CD4-positive, alpha-beta T cell treated with Interleukin-15 for 4 hours (primary cell): Measurements from ENCODE around the gene DIPK2A.
A peak's percentile ranks its signal among the peaks of the same experiment; 100 is the strongest.

Source experiments
- DNase-seq: peaks from one replicate; pipeline ENCODE4 v3.0.0-alpha.2; 2020; ENCODE audit warnings: low spot score

Gene DIPK2A

DNA sequence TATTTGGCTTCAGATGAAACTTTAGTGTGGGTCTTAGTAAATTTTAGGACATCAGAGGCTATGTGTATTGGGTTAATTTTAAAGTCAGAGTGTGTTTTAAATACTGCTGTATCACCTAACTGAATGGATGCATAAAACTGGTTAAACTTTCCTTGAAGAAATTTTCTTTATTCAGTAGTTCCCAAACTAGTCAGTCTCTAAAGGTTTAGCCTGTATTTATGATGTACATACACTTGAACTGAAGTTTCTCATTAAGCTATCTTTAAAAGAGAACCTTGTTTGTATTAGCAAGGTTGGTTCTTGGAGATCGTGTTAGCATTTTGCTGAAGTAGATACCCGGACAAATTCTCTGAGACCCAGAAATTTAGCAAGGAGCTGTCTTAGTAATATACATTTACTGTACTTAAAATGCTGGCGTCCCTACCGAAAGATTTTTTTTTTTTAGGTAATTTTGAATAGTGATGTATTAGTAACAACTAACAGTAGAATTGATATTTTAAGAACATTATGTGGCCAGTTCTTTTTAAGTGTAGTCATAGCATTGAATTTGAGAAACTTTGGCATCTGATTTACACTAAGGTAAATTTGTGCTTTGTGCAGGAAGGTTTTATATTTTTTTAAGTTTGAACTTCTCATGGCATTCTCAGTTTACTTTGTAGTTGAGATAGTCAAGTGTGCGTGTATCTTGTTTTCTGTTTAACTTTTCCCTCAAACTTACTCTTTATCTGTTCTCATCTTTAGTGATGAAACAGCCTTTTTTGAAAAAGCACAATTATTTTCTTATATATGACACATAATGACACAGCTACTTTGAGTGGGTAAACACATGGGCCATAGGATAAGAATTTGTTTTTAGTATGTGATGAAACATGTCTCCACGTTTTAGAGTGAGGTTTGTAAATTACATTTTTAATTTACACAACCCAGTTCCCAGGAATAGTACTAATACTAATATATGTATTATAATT lies 2.9 kb downstream of the DIPK2A start:
- no peak for DNase-seq

DNA sequence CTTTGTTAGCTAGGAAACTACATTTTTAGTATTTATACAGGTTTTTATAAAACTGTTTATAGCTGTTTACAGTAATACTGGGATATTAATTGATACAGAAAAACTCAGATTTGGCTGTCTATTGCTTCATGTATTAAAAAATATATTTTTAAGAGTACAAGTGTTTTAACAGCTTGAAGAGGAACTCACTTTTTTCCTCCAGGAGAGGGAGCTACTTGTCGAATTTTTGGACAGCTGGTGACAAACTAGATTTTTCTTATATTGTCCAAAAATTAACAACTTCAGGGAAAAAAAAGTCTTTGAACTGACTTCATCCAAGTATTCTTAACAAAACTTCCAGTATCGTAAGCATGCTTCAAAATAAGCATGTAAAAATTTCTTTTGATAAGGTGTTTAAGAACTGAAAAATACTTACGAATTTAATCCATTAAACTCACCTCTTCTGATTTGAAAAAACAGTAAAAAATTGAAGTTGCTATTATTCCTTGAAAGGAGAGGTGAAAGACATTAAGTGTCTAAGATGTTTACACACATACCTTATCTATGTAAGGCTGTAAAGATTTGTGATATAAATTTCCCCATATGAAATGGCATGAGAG lies 4.0 kb downstream of the DIPK2A start:
- DNase-seq = peak; percentile 43

DNA sequence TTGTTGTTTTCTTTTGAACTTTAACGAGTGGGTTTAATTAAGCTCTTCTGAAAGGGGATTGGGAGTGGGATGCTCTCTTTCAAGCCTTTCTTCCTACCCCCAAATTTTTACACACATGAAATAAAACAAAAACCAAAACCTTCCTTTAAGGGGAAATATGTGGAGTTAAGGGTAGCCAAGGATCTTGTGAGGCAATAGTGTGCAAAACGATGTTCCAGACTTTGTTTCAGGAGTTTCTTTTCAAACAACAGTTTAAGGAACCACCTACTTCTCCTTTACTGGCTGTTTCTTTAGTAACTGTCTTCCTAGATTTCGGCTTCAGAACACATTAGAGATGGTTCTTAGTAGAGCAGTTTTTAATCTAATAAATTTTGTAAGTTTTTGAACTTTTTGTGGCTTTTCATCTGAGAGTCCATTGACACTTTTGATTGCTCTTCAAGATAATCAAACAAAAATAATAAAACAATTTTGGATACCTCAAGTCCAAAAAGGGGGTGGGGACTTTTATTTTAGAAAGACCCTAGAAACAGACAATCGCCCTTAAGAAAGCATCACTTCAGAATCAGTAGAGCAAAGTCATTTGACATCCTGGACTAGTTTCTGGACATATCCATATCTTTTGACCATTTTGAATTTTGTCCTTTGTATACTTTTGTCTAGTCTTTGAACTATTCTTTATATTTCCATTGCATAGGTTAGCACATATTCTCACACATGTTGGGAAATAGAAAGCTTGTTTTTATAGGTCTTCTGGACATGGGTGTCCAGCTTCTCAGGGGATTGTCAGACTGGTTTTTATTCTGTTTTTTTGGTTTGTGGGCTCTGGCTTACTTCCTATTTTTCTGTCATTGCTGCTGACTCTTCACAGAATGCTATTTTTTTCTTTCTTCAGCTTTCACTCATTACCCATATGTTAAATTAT lies 6.0 kb downstream of the DIPK2A start:
- DNase-seq = no peak

DNA sequence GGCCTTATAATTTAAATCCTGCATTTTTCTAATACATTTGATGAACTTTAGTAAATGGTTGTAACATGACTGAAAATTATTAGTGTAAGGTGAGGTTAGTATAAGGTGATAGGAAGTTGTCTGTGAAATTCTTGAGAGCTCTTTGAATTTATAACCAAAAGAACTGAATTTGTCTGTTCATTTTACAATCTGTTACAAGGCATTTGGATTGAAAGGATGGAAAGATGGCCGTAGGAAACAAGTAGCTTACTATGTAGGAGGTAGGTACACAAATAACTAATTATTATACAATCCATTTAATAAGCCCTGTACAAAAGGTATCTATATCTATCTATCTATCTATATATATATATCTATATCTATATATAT lies 6.6 kb downstream of the DIPK2A start:
- DNase-seq = no peak

GRCh38 chr3:143979041-143979440 lies 7.4 kb downstream of the DIPK2A start:
- no peak for DNase-seq

GRCh38 chr3:143979813-143980212 lies 8.2 kb downstream of the DIPK2A start:
- no peak for DNase-seq

- DNase-seq = no peak
Observed at GRCh38 chr3:143988306-143988705, 16.7 kb downstream of the DIPK2A start.

DNA sequence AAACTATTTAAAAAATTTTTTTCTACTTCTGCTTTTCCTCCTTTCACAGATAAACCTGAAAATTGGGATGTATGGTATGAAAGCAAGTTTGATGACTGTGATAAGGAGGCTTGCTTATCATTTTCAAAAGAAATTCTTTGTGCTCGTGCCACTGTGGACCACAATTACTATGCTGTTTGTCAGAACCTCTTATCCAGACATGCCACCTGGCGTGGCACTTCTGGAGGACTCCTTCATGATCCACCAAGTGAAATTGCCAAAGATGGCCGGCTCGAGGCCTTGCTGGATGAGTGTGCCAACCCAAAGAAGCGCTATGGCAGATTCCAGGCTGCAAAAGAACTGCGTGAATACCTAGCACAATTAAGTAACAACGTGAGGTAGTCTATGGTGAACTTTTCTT lies 17.8 kb downstream of the DIPK2A start:
- no peak for DNase-seq

- DNase-seq = no peak
Observed at GRCh38 chr3:143991713-143992112, 20.1 kb downstream of the DIPK2A start.

DNA sequence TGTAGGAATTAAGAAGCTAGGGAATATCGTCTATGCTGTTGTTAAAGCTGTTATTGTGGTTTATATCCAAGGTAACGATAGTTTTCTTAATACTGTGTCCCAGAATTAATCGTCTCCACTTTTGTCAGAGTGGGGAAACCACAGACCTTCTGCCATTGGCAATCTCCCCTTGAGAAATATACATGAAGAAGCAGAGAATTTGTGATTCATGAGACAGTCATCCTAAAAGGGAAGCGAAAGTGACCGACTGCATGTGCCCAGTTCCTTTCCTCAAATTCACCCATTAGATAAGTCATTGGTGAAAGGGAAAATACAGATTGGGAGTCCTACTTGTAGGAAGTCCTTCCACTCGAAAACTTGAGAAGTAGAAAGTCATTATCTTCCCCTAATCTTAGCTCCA lies 26.6 kb downstream of the DIPK2A start:
- DNase-seq = no peak

DNA sequence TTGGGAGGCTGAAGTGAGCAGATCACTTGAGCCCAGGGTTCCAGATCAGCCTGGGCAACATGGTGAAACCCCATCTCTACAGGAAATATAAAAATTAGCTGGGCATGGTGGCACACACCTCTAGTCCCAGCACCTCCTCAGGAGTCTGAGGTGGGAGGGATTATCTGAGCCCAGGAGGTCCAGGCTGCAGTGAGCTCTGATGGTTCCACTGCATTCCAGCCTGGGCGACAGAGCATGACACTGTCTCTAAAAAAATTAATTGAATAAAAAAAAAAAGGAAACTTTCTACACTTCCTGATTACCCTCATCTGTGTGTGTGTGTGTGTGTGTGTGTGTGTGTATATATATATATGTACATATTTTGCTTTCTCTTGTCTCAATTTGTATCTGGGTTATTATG lies 31.4 kb downstream of the DIPK2A start:
- no peak for DNase-seq

DNA sequence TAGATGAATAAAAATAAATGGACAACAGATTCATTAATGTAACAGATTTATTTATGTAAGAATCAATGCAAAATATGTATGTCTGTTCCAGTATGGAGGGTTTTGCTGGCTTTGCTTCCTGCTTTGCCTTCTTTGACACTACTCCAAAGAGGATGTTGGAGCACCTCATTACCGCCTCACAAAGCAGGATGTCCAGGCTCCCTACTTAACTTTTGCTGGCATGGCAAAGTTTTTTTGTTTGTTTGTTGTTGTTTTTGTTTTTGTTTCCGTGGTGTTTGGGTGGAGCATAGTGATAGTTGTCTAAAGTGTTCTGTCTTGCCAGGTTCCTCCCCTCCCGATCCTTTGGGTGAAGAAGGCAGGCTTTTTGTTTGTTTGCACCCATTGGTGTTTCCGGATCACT lies 38.7 kb downstream of the DIPK2A start:
- DNase-seq = no peak

- DNase-seq = no peak
Observed at GRCh38 chr3:144011251-144011799, 39.7 kb downstream of the DIPK2A start.

GRCh38 chr3:144015133-144015532 lies 43.5 kb downstream of the DIPK2A start:
- no peak for DNase-seq

DNA sequence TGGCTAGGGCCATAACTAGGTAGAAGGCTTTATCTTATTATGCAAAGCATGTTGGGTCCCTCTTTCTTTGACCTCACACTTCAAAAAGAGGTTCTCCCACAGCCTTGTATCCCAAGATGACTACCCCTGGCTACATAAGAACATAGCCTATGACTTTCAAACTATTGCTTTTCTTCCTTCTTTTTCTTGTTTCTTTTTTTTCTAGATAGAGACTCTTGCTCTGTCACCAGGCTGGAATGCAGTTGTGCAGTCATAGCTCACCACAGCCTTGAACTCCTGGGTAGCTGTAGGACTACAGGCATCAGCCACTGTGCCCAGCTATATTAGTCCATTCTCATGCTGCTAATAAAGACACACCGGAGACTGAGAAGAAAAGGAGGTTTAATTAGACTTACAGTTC lies 47.2 kb downstream of the DIPK2A start:
- no peak for DNase-seq
